ENCODE results near the gene NOS2.

The NOS2 gene

DNA sequence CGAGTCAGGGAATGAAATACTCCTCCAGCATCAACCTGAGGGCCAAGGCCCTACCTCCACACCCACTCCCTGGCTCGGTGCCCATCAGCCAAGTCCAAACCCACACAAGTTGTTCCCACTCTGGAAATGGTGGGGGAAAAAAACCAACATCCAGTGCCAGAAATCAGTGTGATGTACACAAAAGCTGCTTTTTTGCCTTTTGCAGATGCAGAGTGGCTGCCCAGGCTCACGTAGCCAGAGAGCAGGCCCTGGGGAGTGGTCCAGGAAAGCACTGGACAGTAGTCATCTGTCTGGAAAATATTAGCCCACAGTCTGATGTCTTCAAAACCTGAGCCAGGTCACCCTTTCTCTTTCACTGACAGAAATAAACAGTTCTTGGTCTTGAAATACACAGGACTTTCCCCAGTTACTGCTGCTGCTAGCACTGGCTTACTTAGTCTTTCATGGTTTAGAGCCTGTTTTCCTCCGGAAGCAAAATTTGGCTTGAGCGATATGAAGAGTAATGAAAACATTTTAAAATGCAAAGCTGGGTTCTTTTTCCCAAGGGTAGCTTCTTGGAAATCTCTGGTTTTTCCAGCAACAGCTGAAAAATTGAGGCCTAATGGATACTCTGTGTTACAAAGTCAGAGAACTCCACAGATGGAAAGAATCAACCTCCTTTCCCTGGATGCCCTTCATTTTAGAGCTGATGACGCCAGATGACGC, 18.2 kb upstream of the NOS2 start:
- TF ChIP-seq Cebpa-rat (IDR thresholded peaks at IDR 0.05) = no peak
- Histone ChIP-seq H3K9ac (no peak overlapping the region), H3K27me3 (no peaks in the 10 kb centered on the region), H4K20me1 (no peaks in the 10 kb centered on the region), H3K4me3 (no peak overlapping the region), H3K36me3 (no peaks in the 10 kb centered on the region), H3K9me3 (peaks cover 35% of the 10 kb centered on the region), H3K27ac (no peak overlapping the region), H3K4me1 (no peaks in the 10 kb centered on the region), H3K4me2 (no peak overlapping the region)

DNA sequence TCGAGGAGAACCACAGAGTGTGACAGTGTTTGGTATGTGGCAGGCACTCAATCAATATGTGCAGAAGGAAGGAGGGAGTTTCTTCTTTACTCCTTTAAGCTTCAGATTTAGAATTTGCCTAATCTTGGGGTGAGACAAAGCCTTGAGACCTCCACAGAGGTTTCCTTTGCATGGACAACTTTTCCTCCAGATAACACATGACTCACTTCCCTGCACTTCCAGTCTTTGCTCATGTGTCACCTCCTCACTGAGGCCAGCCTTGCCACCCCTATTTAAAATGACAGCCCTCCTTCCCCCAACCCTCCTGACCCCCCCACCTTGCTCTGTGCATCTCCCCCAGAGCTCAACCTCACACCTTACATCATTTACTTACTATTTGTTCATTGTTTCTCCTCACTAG, 17.4 kb upstream of the NOS2 start:
- Histone ChIP-seq H3K27ac (no peak overlapping the region), H3K4me3 (no peak overlapping the region), H3K9ac (no peak overlapping the region), H3K36me3 (no peaks in the 10 kb centered on the region), H3K4me2 (no peak overlapping the region), H3K27me3 (no peaks in the 10 kb centered on the region), H3K4me1 (no peaks in the 10 kb centered on the region), H4K20me1 (no peaks in the 10 kb centered on the region), H3K9me3 (peaks cover 27% of the 10 kb centered on the region)
- no peak for TF ChIP-seq Cebpa-rat (IDR thresholded peaks at IDR 0.05)

DNA sequence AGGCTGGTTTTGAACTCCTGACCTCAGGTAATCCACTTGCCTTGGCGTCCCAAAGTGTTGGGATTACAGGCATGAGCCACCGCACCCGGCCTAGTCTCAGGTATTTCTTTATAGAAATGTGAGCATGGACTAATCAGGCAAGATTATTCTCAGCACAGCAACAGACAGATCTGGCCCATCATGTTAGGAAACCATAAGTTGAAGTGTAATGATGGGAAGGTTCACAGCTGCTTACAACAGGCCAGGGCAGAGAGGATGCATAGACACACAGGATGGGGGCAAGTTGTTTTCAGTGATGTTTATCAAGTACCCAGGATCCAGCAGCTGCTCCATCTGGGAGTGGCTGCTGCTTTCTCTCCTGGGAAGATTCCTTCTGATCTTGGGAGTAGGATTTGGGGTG, 16.6 kb upstream of the NOS2 start:
- Histone ChIP-seq H3K4me1 (no peaks in the 10 kb centered on the region), H3K9me3 (peaks cover 20% of the 10 kb centered on the region), H3K4me2 (no peak overlapping the region), H3K36me3 (no peaks in the 10 kb centered on the region), H3K9ac (no peak overlapping the region), H3K4me3 (no peak overlapping the region), H3K27ac (no peak overlapping the region), H3K27me3 (no peaks in the 10 kb centered on the region), H4K20me1 (no peaks in the 10 kb centered on the region)
- no peak for TF ChIP-seq Cebpa-rat (IDR thresholded peaks at IDR 0.05)

DNA sequence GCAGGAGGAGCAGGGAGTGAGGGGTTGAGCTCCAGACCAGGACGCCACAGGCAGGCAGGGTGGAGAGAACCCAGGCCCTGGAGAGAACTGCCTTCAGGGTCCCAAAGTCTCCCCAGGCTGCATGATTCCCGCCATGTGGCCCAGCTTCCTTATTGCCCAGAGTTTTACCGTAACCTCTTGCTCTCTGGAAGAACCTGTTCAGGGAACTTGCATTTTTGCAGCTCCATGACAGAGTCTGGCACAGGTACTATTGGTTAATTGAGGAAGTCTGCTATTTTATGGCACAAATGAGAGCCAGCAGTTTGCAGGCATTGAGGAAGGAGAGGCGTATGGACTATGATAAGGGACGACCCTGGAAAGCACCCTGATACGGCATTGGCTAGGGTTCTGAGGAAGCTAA, 11.6 kb upstream of the NOS2 start:
- Histone ChIP-seq H3K27me3 (no peaks in the 10 kb centered on the region), H3K36me3 (no peaks in the 10 kb centered on the region), H3K9me3 (no peaks in the 10 kb centered on the region), H3K4me3 (no peak overlapping the region), H3K9ac (no peak overlapping the region), H3K27ac (no peak overlapping the region), H4K20me1 (no peaks in the 10 kb centered on the region), H3K4me1 (peaks cover 21% of the 10 kb centered on the region), H3K4me2 (no peak overlapping the region)
- no peak for TF ChIP-seq Cebpa-rat (IDR thresholded peaks at IDR 0.05)

DNA sequence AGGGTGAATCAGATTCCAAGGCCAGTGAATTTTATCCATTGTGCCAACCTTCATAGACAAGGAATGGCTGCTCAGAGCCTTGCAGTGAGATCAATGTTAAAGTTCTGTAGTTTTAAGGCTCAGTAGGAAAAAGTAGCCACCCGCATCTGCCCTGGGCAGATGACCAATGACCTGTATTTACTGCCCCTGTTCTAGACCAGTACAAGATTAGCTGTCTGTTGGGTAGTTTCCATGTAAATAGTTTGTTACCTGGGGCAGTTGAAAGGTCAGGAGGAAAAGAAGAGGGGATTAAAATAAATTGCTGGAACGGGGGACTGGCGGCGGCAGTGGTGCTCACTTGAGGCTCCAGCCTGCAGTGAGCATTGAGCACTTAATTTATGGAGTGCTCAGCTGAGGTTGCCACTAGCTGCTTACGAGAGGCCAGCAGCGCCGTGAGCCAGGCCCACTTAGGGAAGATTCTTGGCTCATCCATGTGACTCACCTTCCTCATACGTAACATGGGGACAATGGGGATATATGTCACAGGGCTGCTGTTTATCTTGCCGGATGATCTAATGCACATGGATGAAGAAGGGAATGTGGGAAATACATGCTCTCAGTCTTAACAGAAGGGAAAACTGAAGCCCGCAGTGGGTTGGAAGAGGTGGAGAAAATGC, 10.7 kb upstream of the NOS2 start:
- H3K9ac ChIP-seq = no peak overlapping the region
- H3K36me3 ChIP-seq = no peaks in the 10 kb centered on the region
- no peak overlapping the region for H3K4me2 ChIP-seq
- no peaks in the 10 kb centered on the region for H3K9me3 ChIP-seq
- no peaks in the 10 kb centered on the region for H3K27me3 ChIP-seq
- peaks cover 30% of the 10 kb centered on the region for H3K4me1 ChIP-seq
- no peak for TF ChIP-seq Cebpa-rat (IDR thresholded peaks at IDR 0.05)
- no peak overlapping the region for H3K4me3 ChIP-seq
- no peak overlapping the region for H3K27ac ChIP-seq
- no peaks in the 10 kb centered on the region for H4K20me1 ChIP-seq

DNA sequence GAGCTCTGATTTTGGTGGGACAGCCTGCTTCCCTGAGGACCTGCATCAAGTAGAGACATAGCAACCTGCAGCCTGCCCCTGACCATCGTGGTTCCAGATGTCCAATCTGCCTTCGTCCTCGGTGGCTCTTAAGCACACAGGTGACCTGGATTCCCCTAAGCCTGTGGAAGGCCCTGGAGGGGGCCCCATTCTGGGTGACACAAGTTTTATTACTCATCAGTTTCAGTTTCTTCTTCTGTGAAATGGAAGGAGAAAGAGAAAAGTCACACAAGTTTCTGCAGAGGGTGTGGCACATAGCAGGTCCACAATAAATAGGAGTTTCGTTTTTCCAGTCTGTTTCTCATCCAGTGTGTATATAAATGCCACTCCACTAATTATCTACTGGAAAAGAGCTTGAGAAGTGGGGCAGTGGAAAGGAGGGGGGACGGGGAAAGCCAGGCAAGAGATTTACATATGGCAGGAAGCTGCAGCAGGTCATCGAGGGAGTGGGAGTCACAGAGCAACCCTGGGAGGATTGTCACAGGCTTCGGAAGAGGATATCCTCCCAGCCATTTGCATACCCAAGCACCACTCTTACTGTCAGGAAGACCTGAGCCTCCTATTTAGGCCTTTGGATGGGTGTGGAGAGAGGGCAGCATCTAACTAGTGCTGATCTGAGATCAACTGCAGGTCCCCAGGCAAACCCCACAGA, 10.0 kb upstream of the NOS2 start:
- H3K9me3 ChIP-seq = no peaks in the 10 kb centered on the region
- no peaks in the 10 kb centered on the region for H3K27me3 ChIP-seq
- H4K20me1 ChIP-seq = no peaks in the 10 kb centered on the region
- peaks cover 37% of the 10 kb centered on the region for H3K4me1 ChIP-seq
- H3K27ac ChIP-seq = no peak overlapping the region
- H3K4me3 ChIP-seq = no peak overlapping the region
- no peak overlapping the region for H3K4me2 ChIP-seq
- no peak for TF ChIP-seq Cebpa-rat (IDR thresholded peaks at IDR 0.05)
- no peaks in the 10 kb centered on the region for H3K36me3 ChIP-seq
- H3K9ac ChIP-seq = no peak overlapping the region

DNA sequence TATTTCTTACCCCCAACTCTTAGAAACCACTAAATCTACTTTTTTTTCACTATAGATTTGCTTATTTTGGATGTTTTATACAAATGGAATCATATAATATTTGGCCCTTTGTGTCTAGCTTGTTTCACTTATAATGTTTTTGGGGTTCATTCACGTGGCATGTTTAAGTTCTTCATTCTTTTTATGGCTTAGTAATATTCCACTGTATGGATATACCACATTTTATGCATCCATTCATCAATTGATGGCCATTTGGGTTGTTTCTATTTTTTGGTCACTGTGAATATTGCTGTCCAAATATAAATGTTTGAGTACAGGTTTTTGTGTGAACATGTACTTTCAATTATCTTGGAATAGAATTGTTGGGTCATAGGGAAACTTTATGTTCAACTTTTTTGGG, 9.2 kb upstream of the NOS2 start:
- H3K9ac ChIP-seq = no peak overlapping the region
- peaks cover 40% of the 10 kb centered on the region for H3K4me1 ChIP-seq
- TF ChIP-seq Cebpa-rat (IDR thresholded peaks at IDR 0.05) = no peak
- H4K20me1 ChIP-seq = no peaks in the 10 kb centered on the region
- no peaks in the 10 kb centered on the region for H3K9me3 ChIP-seq
- H3K27ac ChIP-seq = no peak overlapping the region
- no peaks in the 10 kb centered on the region for H3K36me3 ChIP-seq
- no peak overlapping the region for H3K4me3 ChIP-seq
- H3K4me2 ChIP-seq = no peak overlapping the region
- no peaks in the 10 kb centered on the region for H3K27me3 ChIP-seq

DNA sequence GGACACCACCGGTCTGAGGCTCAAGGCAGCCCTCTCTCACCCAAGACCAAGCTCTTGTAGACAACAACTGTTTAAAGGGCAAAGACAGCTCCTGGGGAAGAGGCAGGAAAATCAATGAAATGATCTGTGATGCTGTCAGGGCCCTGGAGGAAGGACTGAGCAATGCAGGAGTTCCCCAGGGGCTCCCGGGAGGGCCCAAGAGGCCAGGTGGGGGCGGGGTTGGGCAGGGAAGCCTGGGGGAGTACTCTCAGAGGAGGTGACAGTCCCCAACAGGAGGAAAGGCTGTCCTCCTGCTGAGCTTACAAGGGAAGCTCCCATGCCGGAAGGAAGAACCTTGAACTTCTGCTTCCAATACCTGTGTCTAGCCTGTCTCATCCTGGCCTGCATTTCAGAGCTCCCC, 8.3 kb upstream of the NOS2 start:
- TF ChIP-seq Cebpa-rat (IDR thresholded peaks at IDR 0.05) = no peak
- Histone ChIP-seq H3K9me3 (no peaks in the 10 kb centered on the region), H3K4me3 (no peak overlapping the region), H4K20me1 (no peaks in the 10 kb centered on the region), H3K27ac (peak overlapping the region; percentile 77), H3K9ac (peak overlapping the region; percentile 25; the same call in 1 of the 2 replicates), H3K27me3 (no peaks in the 10 kb centered on the region), H3K4me1 (peaks cover 40% of the 10 kb centered on the region), H3K36me3 (no peaks in the 10 kb centered on the region), H3K4me2 (peak overlapping the region; percentile 81)

DNA sequence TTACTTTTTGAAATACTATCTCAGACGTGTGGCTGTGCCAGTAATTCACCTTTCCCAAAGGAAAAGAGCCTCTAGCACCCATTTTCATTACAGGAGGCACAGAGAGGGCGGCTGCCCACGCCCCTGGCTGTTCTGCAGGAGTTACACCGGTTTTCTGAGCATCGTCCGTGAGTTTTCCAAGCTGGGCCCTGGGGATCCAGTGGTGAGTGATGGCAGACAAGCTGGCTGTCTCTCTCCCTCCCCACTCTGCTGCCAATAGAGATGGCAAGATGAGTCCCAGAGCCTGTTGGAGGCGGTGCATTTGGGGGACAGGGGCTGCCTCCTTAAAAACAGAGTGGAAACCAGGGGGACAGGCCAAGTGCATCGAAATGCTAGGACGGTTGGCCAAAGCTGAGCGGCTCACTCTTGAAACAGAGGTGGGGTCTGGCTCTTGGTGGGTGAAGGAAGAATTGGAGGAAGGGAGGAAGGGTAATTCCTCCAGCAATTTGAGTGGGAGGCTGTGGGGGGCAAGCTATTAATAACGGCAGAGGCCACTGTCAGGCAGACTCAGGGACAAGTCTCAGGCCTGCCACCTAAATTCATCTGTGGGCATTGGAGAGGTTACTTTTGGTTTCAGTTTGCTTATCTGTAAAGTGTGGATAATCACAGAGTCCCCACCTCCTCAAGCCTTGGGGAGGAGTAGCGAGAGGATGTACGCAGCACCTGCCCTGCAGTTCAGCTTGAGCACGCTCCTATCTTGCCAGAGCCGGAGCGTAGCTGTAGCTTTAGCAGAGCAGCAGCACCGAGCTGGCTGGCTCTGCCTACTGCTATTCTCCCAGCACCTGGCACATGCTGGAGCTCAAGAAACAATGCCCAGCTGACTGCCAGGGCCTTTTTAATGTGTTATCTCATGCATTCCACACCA, 7.5 kb upstream of the NOS2 start:
- H3K36me3 ChIP-seq = no peaks in the 10 kb centered on the region
- no peaks in the 10 kb centered on the region for H4K20me1 ChIP-seq
- TF ChIP-seq Cebpa-rat (IDR thresholded peaks at IDR 0.05) = no peak
- H3K9me3 ChIP-seq = no peaks in the 10 kb centered on the region
- no peaks in the 10 kb centered on the region for H3K27me3 ChIP-seq
- peak overlapping the region; percentile 19; the same call in 1 of the 2 replicates for H3K4me3 ChIP-seq
- H3K4me2 ChIP-seq = peak overlapping the region; percentile 81
- peaks cover 40% of the 10 kb centered on the region for H3K4me1 ChIP-seq
- H3K9ac ChIP-seq = peak overlapping the region; percentile 25
- peak overlapping the region; percentile 77 for H3K27ac ChIP-seq

All from BLaER1 (cell line).